GM19023 (cell line): ENCODE results near the gene MUC2.

Source experiments
- ATAC-seq: cut with Tn5 transposase; IDR thresholded peaks from one replicate; pipeline ENCODE4 v1.9.1; 2021; ENCODE audit warnings: mild to moderate bottlenecking, moderate library complexity; ENCODE audit not compliant: unreplicated experiment

Gene MUC2

DNA sequence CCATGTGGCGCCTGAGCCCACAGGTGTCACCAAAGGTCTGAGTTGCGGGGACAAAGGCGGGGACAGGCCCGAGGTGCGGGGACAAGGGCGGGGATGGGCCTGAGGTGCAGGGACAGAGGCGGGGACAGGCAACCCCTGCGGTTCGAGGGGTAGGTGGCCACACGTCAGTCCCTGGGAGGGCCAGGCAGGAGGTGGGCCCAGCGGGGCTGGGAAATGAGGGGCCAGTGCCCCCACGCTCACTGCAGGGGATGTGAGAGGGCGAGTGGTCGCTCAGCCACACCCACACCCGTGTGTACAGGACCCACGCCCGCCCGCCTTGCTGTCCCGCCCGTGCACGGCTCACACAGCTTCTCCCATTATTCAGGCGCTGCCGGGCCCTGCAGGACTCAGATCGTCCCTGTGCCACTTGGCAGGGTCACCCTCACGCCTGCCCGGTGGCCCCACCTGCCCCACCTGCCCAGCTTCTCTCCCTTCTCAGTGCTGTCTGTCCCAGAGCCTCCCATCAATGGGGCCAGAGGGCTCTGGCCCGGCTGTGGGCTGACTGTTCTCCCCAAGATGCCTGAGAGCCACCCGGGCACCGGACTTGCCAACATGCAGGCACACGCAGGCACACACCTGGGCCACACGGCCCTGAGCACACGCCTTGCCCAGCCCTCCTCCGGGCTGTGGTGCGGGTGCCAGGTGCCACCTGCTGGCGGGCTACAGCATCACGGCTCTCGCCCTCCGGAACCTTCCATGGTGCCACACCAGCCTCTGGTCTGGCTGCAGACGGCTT is 23.9 kb upstream of the MUC2 start:
- ATAC-seq, result no peak

DNA sequence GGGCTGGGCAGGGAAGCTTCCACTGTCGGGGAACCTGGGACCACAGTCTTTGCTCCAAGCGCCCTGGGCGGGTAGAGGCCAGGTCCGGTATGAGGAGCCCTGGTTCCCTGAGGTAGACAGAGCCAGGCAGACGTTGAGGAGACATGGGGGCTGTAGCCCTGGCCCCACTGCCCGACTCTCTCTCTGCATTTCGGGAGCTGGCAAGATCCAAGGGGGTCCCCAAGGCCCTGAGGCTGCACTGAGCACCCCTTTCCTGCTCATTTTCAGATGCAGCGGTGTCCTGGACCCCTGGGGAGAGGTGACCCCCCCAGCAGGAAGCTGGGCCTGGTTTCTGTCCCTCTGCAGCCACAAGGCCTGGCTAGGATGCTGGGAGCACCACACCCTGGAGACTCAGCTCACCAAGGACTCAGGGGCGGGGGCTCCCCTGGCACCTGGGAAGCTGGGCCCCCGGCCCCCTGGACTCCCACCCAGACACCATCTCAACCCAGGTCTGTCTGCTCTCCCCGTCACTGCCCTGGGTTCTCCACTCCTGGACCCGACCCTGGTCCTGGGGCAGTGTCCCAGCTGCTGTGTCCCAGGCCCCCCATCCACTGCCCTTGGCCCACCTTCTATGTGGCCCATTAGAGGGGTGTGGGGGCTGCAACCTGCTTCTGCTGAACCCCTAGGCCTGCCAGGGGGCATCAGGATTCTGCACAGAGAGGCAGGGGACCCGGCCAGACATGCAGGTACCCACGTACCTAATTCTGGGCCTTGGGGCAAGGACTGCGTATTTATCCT is 23.1 kb upstream of the MUC2 start:
- ATAC-seq, result no peak

DNA sequence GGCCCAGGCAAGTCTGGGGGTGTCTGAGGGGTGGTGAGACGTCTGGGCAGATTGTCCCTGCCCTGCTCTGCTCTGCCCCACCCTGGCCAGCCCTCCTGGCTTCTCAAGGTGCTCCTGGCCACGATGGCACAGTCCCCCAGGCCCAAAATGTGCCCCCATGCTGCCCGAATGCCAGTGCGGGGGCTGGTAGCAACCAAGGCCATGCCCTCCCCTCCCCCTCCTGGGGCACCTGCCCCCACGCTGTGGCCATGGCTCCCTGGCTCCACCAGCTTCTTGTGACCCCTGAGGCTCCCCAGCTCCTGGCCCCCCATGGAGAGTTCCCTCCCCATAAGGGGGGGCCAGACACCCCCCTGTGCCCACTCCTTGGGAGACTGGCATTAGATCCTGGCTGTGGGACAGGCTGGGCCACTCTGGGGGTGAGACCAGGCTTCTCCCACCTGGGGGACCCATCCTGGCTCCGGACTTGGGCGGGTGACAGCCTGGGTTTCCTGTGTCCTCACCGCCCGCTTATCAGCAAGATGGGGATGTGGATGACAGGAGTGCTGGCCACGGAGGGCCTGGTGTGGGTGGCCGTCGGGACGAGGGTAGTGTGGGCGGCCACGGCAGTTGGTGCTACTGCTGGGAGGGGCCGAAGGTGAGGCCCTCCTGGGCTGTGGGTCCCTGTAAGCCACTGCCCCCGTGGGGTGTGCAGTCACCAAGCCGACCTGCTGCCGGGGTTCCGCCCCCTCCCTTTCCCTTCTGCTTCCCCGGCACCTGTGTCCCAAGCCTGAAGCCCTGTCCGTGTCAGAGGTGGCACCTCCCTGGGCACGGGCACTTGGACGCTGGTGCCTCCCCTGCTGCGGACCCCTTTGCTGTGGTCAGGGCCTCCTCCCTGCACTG is 22.3 kb upstream of the MUC2 start:
- ATAC-seq, result no peak

DNA sequence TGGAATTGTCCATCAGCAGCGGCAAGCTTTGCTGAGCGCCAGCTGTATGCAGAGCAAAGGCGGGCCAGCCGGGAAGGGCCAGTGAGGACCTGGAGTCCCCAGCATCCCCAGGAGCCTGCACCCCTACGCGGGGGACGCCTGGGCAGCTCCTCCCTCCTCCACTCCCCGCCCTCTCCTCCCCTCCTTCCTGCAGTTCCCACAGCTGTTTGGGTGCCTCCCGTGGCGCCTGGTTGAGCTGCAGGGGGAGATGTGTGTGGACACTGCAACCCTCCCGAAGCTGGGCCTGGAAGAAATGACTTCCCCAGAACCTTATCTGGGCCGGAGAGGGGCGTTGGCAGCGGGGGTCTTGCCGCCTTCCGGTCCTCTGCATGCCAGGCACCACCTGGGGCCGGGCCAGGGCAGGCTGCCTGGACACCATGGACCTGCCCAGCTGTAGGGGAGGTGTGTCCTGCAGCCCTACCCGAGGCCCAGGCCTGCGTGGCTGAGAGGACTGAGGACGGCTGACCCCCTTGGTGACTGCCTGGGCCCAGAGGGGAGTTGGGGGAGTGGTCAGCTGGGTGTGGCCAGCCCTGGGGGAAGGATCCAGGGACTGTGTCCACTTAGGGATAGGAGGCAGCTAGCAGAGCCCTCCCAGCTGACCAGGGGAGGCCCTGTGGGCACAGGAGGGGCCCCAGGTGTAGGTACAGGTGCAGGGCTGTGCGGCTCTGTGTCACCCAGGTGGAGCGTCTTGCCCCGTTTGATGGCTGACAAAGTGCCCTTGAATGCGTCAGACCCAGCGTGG is 21.4 kb upstream of the MUC2 start:
- ATAC-seq, result no peak

DNA sequence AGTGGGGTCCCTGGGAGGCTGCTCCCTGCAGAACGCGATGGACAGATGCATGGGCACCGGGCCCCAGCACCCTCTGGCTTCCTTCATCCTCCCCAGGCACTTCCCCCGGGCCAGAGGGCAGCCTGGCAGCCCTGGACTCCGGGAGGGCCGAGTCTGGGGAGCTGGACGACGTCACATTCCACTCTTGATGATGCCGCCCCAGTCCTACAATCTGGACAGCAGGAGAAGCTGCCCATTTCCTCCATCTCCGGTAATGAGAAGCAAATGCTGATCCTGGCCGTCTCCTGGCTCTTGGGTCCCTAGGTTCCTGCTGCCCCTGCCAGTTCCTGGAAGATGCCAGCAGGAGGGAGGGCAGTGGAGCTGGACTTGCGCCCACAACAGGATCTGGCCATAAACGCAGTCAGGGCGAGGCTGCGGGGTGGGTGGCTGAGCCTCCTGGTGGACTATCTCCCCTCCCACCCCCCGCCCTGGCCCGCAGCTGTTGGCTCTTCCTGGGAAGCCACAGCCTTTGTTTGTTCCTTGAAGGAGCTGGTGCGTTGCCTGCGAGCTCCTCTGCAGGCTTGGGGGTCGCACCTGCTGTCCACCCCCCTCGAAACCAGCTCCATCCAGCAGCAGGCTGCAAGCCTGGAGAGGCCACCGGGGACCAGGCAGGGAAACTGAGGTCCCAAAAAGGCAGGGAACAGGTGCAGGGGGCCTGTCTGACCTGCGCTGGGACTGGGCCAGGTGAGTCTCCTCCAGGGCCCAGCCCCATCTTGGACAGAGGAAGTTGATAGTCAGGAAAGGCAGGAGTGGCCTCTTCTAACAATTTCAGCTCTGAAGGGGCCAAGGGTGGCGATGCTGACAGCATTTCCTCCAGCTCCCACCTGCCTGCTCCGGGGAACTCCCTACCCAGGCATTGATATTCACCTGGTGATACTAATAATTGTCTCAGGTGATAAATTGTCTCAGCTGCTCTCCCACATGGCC is 20.2 kb upstream of the MUC2 start:
- no peak for ATAC-seq

DNA sequence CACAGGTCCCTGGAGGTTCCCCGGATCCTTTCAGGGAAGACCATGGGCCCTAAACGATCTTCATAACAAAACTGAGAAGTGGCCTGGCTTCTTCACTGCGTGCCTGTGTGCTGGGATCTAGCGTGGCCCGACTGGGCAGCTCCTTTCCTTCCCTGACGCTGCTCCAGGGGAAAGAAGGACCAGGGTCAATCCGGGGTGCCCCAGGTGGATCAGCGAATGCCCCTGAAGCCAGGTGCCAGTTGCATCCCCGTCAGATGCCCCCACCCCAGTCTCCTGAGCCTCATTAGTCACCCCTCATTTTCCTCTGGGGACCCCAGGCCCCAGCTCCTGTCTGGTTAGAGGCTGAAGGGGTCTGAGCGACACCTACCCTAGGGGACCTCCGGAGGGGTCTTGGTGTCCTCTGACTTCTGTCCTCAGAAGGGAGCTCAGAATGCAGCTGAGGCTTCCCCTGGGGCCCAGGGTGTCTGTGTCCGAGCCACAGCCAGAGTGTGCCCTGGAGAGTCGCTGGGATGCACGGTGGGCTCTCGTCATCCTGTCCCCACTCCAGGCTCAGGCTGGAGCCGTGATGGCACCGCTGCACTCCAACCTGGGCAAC is 19.5 kb upstream of the MUC2 start:
- ATAC-seq, result no peak

DNA sequence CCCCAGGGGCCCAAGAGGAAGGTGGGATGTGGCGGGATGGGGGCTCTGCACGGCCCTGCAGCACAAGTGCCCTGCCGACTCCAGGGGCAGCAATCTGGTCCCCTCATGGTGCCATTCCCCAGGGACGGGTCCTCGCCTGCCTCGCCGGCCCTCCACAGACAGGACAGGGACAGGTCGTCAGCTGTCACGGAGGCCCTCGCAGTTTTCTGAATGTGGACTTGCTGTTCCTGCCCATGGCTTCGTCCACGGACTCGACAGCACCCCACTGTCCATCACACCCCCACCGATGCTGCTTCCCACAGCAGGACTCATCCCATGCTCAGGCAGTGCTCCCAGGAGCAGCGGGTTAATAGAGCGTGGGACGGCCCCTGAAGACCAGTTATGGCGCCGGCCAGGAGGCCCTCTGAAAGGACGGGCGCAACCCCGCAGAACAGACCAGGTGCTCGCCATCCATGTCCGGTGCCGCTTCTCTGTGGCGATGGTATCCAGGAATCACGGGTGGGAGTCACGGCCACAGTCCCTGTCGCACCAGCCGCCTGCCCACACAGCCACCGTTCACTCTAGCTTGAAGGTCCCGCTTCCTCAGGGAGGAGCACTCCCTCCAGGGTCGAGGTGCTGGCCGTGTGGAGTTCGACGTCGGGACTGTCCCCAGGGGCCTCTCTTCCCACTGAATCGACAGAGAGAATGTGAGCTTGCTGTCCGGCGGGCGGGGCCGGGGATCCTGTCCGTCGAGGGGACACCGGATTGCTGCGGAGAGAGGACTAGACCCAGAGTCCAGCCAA is 18.5 kb upstream of the MUC2 start:
- no peak for ATAC-seq

DNA sequence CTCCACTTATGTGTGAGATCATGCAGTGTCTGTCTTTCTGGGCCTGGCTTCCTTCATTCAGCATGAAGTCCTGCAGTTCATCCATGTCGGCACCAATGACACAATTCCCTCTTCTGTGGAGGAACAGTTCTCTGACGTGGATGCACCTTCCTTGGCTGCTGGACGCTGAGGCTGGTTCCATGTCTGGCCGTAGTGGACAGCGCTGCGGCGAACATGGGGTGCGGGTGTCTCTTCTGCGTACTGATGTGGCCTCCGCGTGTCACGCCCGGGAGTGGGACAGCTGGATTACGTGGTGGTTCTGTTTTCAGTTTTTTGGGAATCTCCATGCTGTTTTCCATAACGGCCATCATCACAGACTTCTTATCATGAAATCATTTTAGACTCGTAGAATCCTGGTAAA is 16.9 kb upstream of the MUC2 start:
- ATAC-seq, result no peak

DNA sequence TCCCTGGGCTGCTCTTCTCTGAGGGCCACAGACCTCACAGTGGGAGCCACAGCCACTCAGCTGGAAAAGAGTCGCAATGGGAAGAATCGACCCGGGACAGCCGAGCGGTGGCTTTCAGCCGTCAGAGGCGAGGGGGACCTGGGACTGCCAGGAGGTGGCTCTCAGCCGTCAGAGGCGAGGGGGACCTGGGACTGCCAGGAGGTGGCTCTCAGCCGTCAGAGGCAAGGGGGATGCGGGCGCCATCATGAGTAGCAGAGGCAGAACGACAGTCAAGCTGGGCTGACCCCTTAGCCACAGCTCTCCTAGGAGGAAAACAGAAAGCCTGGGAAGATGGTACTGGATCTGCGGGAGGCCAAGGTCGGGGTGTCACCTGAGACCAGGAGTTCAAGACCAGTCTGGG is 14.9 kb upstream of the MUC2 start:
- no peak for ATAC-seq

DNA sequence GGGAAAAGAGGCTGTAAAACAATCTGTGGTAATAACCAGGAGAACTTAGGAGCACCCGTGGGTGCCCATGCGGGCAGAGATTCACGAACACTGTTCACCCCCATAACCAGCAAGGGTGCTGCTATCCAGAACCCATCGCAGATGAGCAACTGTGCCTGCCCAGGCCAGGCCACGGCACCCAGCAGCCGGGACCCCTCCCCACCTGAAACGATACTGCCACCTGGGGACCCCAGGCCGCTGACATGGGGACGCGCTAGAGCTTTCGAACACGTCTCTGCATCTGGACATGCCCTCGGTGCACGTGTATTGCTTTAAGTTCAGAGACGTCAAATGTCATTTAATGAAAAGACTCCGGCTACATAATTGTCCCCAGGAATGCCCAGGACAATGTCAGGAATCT is 14.3 kb upstream of the MUC2 start:
- ATAC-seq, result no peak

DNA sequence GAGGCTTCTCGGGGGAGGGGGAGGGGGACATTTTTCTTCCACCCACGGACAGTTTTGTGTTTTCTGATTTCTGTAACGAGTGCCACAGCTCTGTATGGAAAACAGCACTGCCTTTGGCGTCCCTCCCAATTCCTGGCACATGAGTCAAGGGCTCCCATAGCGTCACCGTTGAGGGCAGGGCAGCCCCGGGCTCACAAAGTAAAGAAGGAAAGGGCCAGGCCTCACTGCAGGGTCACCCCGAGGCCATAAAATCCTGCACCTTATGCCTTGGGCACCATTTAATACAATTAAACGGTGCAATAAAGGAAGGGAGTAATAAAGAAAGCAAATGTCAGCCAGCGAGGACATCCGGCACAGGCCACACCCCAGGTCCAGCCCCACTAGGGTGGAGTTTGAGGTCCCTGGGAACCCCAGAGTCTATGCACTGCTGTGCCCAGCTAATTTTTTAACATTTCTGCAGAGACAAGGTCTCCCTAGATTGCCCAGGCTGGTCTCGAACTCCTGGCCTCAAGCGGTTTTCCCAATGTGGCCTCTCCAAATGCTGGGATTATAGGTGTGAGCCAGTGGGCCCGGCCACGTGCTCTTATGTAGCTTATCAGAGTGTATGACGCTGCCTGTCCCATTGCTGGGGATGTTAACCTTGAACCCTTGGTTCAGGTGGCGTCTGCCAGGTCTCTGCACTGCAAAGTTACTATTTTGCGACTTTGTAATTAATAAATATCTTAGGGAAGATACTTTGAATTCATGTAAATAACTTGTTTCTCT is 13.6 kb upstream of the MUC2 start:
- ATAC-seq, result no peak

DNA sequence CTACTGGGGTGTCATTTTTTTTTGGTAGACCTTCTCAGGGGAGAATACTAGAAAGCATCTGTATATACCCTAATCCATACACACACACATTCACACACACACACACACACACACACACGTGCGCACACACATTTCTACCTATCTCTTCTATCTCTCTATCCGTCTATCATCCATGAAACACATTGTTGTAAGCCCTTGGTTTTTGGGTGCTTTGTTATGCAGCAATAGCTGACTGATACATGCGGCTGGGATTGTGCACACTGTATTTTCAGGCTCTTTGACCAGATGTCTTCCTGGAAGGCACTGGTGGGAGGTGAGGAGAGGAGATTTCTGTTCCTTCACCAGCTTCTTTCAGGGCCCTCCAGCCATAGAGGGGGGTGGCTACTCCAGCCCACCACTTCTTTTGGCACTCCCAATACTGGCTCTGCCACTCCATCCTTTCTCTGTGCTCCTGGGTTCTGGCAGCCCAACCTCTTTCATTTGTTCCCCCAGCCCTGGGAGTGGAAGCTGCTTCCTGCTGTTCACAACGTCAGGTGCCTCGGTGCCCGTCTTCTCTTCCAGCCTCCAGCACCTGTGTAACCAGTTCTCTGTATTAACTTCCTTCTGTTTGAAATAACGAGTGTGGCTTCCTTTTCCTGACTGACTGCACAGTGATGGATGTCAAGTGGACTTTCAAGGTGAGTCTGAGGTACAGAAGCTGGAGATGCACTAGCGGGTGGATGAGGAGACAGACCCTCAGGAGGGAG is 12.4 kb upstream of the MUC2 start:
- no peak for ATAC-seq

DNA sequence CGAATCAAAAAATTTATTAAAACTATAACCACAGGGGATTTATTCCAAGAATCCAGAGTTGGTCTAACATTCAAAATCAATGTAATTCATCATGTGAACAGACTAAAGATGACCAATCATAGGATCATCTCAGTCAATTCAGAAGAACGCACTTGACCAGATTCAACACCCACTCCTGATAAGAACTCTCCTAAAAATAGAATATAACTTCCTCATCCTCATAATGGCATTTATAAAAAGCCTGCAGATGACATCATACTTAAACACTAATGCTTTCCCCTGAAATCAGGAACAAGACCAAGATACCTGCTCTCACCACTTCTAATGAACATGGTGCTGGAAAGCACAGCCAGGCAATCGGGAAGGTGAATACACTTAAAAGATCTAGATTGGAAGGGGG is 10.5 kb upstream of the MUC2 start:
- no peak for ATAC-seq

DNA sequence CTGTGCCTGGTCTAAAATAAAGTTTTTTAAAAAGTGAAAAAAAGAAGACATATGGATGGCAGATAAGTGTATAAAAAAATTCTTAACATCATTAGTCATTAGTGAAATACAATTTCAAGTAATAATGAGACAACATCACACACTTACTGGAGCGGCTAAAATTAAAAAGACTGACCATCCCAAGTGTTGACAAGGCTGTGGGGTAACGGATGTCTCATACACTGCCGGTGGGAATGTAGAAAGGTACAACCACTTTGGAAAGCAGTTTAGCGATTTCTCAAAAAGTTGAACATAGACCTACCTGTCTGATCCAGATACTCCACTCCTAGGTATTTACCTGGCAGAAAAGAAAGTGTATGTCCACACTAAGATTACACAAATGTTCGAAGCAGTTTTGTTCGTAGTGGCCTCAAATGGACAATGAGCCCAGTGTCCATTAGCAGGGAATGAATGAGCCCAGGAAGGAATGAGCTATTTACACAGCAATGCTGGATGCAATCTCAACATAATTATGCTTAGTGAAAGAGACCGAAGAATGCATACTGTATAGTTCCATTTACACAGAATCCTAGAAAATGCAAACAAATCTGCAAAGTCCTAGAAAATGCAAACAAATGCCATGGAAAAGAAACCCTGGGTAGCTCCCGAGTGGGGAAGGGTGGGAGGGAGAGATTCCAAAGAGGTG is 6.7 kb upstream of the MUC2 start:
- ATAC-seq, result no peak

DNA sequence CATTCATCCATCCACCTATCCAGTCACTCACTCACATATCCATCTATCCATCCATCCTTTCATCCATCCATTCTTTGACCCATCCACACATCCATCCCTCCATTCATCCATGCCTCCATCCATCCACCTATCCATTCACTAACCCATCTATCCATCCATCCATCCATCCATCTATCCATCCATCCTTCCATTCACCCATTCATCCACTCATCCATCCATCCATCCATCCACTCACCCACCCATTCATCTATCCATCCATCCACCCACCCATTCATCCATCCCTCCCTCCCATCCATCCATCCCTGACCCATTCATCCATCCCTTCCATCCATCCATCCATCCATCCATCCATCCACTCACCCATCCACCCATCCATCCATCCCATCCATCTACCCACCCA is 4.9 kb upstream of the MUC2 start:
- no peak for ATAC-seq
